IMR-90 (cell line): ENCODE data around the gene ZFYVE26. TPM values are rescaled to one million over a fixed set of nuclear protein-coding genes. Genes with fewer than 3 reads are reported as not detected.
A peak's percentile ranks its signal among the peaks of the same experiment; 100 is the strongest.

Source experiments
- ATAC-seq: fragments of 200-7000 bp; cut with Tn5 transposase; 2 replicates; pipeline ENCODE4 v1.9.1; 2020; ENCODE audit warnings: low read depth, mild to moderate bottlenecking, moderate library complexity
- BruUV-seq: library from RNA; stranded (reverse); fragments of 400-500 nt; replicated peaks from 2 replicates; lab custom pipeline; 2021; lab: Mats Ljungman, UMichigan
- CTCF ChIA-PET: fragments of 300-600 bp; formaldehyde crosslinking; extraction: SDS; loops from one replicate; lab custom pipeline; 2021; ENCODE audit warnings: antibody characterized with exemption; lab: Yijun Ruan, JAX
- POLR2A ChIA-PET: fragments of 300-600 bp; sonication (Branson Sonifier 250); formaldehyde crosslinking; loops from one replicate; lab custom pipeline; 2022; ENCODE audit warnings: antibody characterized with exemption; ENCODE audit not compliant: unreplicated experiment; lab: Charles Lee
- DNase-seq: peaks from one replicate; pipeline ENCODE4 v3.0.0; 2013
- H2AFZ ChIP-seq: replicated peaks from 2 replicates; pipeline ENCODE3; 2013; ENCODE audit warnings: low read length, mild to moderate bottlenecking; ENCODE audit not compliant: poor library complexity
- H2AK5ac ChIP-seq: 2 replicates; pipeline ENCODE4 v1.6.1; 2013; ENCODE audit warnings: low read depth, low read length, inconsistent platforms
- H2AK9ac ChIP-seq: replicated peaks from 2 replicates; pipeline ENCODE3; 2013; ENCODE audit warnings: mild to moderate bottlenecking, low read depth, low read length, moderate library complexity; ENCODE audit not compliant: poor library complexity
- H2BK120ac ChIP-seq: 2 replicates; pipeline ENCODE4 v1.6.1; 2013; ENCODE audit warnings: low read depth, low read length, inconsistent platforms
- H2BK15ac ChIP-seq: 3 replicates; pipeline ENCODE4 v1.6.1; 2013; ENCODE audit warnings: low read depth, low read length, inconsistent platforms
- H2BK20ac ChIP-seq: 2 replicates; pipeline ENCODE4 v1.6.1; 2013; ENCODE audit warnings: low read depth, mild to moderate bottlenecking, inconsistent platforms, low read length, moderate library complexity
- H2BK5ac ChIP-seq: 2 replicates; pipeline ENCODE4 v1.6.1; 2013; ENCODE audit warnings: mild to moderate bottlenecking, low read depth, low read length, inconsistent platforms; ENCODE audit not compliant: poor library complexity, severe bottlenecking
- H3K14ac ChIP-seq: replicated peaks from 2 replicates; pipeline ENCODE4 v1.6.1; 2013; ENCODE audit warnings: low read depth, low read length, inconsistent platforms
- H3K18ac ChIP-seq: 2 replicates; pipeline ENCODE4 v1.6.1; 2013; ENCODE audit warnings: low read depth, low read length, control low read depth
- H3K23ac ChIP-seq: 2 replicates; pipeline ENCODE4 v1.6.1; 2013; ENCODE audit warnings: low read depth, low read length, inconsistent platforms
- H3K27ac ChIP-seq: 2 replicates; pipeline ENCODE4 v1.5.1; 2013; ENCODE audit warnings: mild to moderate bottlenecking, control low read depth, low read length; ENCODE audit not compliant: insufficient read depth
- H3K27me3 ChIP-seq: 2 replicates; pipeline ENCODE4 v1.6.1; 2013; ENCODE audit warnings: low read length; ENCODE audit not compliant: control insufficient read depth, insufficient read depth
- H3K36me3 ChIP-seq: 2 replicates; pipeline ENCODE4 v1.6.1; 2013; ENCODE audit warnings: low read length, mixed read lengths; ENCODE audit not compliant: control insufficient read depth, insufficient read depth
- H3K4ac ChIP-seq: 2 replicates; pipeline ENCODE4 v1.6.1; 2013; ENCODE audit warnings: low read depth, low read length, inconsistent platforms
- H3K4me1 ChIP-seq: 2 replicates; pipeline ENCODE4 v1.6.1; 2013; ENCODE audit warnings: low read length, mixed read lengths; ENCODE audit not compliant: control insufficient read depth, insufficient read depth
- H3K4me2 ChIP-seq: 2 replicates; pipeline ENCODE4 v1.6.1; 2013; ENCODE audit warnings: low read depth, mild to moderate bottlenecking, control low read depth, low read length, moderate library complexity
- H3K4me3 ChIP-seq: 2 replicates; pipeline ENCODE4 v1.5.1; 2013; ENCODE audit warnings: low read depth, mild to moderate bottlenecking, control low read depth, low read length, moderate library complexity; ENCODE audit not compliant: insufficient read depth
- H3K56ac ChIP-seq: 2 replicates; pipeline ENCODE4 v1.6.1; 2013; ENCODE audit warnings: low read length, inconsistent platforms; ENCODE audit not compliant: insufficient read depth; ENCODE audit errors: extremely low read depth
- H3K79me1 ChIP-seq, 2 experiments: 2 replicates each; pipeline ENCODE4 v1.6.1; 2013; ENCODE audit warnings: low read length in 2 of 2, inconsistent platforms in 1 of 2, low read depth in 1 of 2
- H3K9ac ChIP-seq: 2 replicates; pipeline ENCODE4 v1.6.1; 2013; ENCODE audit warnings: low read depth, low read length, control low read depth
- H3K9me1 ChIP-seq: 2 replicates; pipeline ENCODE4 v1.6.1; 2013; ENCODE audit warnings: low read length, inconsistent platforms; ENCODE audit not compliant: insufficient read depth
- H3K9me3 ChIP-seq: 2 replicates; pipeline ENCODE4 v1.6.1; 2013; ENCODE audit warnings: low read length; ENCODE audit not compliant: control insufficient read depth, insufficient read depth
- H4K20me1 ChIP-seq: 2 replicates; pipeline ENCODE4 v1.6.1; 2013; ENCODE audit warnings: low read length, inconsistent platforms; ENCODE audit not compliant: insufficient read depth
- H4K5ac ChIP-seq: 2 replicates; pipeline ENCODE4 v1.6.1; 2013; ENCODE audit warnings: mild to moderate bottlenecking, low read depth, low read length, control low read depth
- H4K8ac ChIP-seq, 2 experiments: 2 replicates each; pipeline ENCODE4 v1.6.1; 2013; ENCODE audit warnings: low read depth in 2 of 2, low read length in 2 of 2, control low read depth in 1 of 2, inconsistent platforms in 1 of 2
- H4K91ac ChIP-seq: 2 replicates; pipeline ENCODE4 v1.6.1; 2013; ENCODE audit warnings: low read depth, low read length, inconsistent platforms; ENCODE audit not compliant: insufficient read depth
- BHLHE40 ChIP-seq: fragments of 150-350 bp; IDR thresholded peaks from 2 replicates; pipeline ENCODE4 v1.6.1; 2016; ENCODE audit warnings: mild to moderate bottlenecking, low read depth, low read length
- USF2 ChIP-seq: fragments of 150-350 bp; IDR thresholded peaks from 2 replicates; pipeline ENCODE4 v1.6.1; 2017; ENCODE audit warnings: mild to moderate bottlenecking, antibody characterized with exemption, low read length, low read depth
- WGBS, 2 experiments: methylation state at CpG; one replicate each; pipeline versions ENCODE4 v1.1.5 to v1.1.7; 2013; ENCODE audit warnings: missing lambda C conversion rate in 2 of 2; ENCODE audit not compliant: insufficient read length in 1 of 2; ENCODE audit errors: extremely low coverage in 2 of 2; 5-methylcytosine and 5-hydroxymethylcytosine counted together
- dilution Hi-C: fragments of 300-500 bp; cut with HindIII; formaldehyde crosslinking; loops from one replicate; pipeline ENCODE4 v1.14.3; 2018; ENCODE audit warnings: low sequenced_read_pairs; ENCODE audit not compliant: unreplicated experiment
- in situ Hi-C: fragments of 300-500 bp; cut with MboI; formaldehyde crosslinking; loops from 3 replicates; pipeline ENCODE4 v1.14.3; 2019; ENCODE audit warnings: low sequenced_read_pairs, inconsistent platforms, mixed read lengths
- intact Hi-C: fragments of 100-400 bp; cut with micrococcal nuclease; formaldehyde crosslinking; loops from 2 replicates; pipeline ENCODE4 v1.10.0; 2022
- polyA plus RNA-seq, 3 experiments: library from polyadenylated mRNA; depleted of rRNA; stranded (reverse); fragments of >200 nt; gene quantifications; 2 replicates each; pipeline ENCODE4 v1.2.3, GENCODE V29; 2012; ENCODE audit warnings: low replicate concordance in 1 of 3
- total RNA-seq: library from RNA; depleted of rRNA; stranded (reverse); fragments of >200 nt; gene quantifications from 2 replicates; pipeline ENCODE4 v1.2.3, GENCODE V29; 2012

Gene ZFYVE26
- total and polyA plus RNA-seq, 2 of the 4 experiments (the other 2 are of a cell fraction): 6.0 to 11.1 TPM

- dilution Hi-C loops (no loop called here), in situ Hi-C loops (no loop called here), intact Hi-C loops (no loop called here)
- TF ChIP-seq BHLHE40: no peak
- TF ChIP-seq USF2: no peak
- Histone ChIP-seq H3K9me3 (no peaks in the 10 kb centered on the region), H3K4ac (no peak overlapping the region), H2BK5ac (no peak overlapping the region), H2BK15ac (no peak overlapping the region), H3K4me2 (no peak overlapping the region), H2AK5ac (no peak overlapping the region), H3K23ac (no peak overlapping the region), H3K14ac (no peak overlapping the region), H4K8ac (no peak overlapping the region), H4K20me1 (no peaks in the 10 kb centered on the region), H3K9me1 (no peaks in the 10 kb centered on the region), H3K4me1 (no peaks in the 10 kb centered on the region), H3K36me3 (peaks cover 42% of the 10 kb centered on the region), H2AK9ac (no peak overlapping the region), H2AFZ (no peak overlapping the region), H3K18ac (no peak overlapping the region), H4K5ac (no peak overlapping the region), H4K91ac (no peak overlapping the region), H3K4me3 (no peak overlapping the region), H2BK120ac (no peak overlapping the region), H3K27me3 (no peaks in the 10 kb centered on the region), H3K56ac (no peak overlapping the region), H2BK20ac (no peak overlapping the region), H3K9ac (no peak overlapping the region), H3K27ac (no peak overlapping the region), H3K79me1 (peaks cover 0 to 6% of the 10 kb centered on the region in 2 experiments; a peak in 3 of 4 replicates)
- BruUV-seq: no TSS peak
- ChIA-PET CTCF (no interaction called here), POLR2A (no interaction called here)
- no peak for ATAC-seq
- WGBS, 2 experiments: no CpG with 5 or more reads among the region's 3 CpGs
- peak; percentile 7 for DNase-seq
These were observed 10.1 kb downstream of the ZFYVE26 start for GRCh38 chr14:67806246-67806645.
